ENCODE results near the gene NEMP2.

Gene NEMP2

DNA sequence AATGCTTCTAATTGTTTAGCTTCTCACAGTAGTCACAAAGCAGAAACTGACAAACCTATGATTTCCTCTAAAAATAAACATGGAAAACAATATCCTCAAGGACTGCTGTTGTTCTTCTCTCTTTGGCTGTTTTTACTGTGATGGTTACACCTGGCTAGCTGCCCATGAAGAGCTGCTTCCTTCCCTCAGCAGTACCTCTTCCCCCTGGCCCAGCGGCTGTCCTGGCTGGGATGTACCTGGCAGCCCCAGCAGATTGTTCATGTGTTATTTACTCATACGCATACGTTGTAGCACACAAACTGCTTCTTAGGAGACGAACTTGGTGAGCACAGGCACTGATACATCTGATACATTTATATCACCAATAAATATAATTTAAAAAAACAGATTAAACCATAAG lies 27.4 kb downstream of the NEMP2 start:
- TF ChIP-seq POLR2AphosphoS5 (IDR thresholded peaks at IDR 0.05; ENCODE audit: low read depth) = no peak
- TF ChIP-seq, protein P1, sequence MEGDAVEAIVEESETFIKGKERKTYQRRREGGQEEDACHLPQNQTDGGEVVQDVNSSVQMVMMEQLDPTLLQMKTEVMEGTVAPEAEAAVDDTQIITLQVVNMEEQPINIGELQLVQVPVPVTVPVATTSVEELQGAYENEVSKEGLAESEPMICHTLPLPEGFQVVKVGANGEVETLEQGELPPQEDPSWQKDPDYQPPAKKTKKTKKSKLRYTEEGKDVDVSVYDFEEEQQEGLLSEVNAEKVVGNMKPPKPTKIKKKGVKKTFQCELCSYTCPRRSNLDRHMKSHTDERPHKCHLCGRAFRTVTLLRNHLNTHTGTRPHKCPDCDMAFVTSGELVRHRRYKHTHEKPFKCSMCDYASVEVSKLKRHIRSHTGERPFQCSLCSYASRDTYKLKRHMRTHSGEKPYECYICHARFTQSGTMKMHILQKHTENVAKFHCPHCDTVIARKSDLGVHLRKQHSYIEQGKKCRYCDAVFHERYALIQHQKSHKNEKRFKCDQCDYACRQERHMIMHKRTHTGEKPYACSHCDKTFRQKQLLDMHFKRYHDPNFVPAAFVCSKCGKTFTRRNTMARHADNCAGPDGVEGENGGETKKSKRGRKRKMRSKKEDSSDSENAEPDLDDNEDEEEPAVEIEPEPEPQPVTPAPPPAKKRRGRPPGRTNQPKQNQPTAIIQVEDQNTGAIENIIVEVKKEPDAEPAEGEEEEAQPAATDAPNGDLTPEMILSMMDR (IDR thresholded peaks at IDR 0.05; ENCODE audit: insufficient read depth, low read length) = no peak
- TF ChIP-seq, protein P2, sequence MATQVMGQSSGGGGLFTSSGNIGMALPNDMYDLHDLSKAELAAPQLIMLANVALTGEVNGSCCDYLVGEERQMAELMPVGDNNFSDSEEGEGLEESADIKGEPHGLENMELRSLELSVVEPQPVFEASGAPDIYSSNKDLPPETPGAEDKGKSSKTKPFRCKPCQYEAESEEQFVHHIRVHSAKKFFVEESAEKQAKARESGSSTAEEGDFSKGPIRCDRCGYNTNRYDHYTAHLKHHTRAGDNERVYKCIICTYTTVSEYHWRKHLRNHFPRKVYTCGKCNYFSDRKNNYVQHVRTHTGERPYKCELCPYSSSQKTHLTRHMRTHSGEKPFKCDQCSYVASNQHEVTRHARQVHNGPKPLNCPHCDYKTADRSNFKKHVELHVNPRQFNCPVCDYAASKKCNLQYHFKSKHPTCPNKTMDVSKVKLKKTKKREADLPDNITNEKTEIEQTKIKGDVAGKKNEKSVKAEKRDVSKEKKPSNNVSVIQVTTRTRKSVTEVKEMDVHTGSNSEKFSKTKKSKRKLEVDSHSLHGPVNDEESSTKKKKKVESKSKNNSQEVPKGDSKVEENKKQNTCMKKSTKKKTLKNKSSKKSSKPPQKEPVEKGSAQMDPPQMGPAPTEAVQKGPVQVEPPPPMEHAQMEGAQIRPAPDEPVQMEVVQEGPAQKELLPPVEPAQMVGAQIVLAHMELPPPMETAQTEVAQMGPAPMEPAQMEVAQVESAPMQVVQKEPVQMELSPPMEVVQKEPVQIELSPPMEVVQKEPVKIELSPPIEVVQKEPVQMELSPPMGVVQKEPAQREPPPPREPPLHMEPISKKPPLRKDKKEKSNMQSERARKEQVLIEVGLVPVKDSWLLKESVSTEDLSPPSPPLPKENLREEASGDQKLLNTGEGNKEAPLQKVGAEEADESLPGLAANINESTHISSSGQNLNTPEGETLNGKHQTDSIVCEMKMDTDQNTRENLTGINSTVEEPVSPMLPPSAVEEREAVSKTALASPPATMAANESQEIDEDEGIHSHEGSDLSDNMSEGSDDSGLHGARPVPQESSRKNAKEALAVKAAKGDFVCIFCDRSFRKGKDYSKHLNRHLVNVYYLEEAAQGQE (IDR thresholded peaks at IDR 0.05; ENCODE audit: insufficient replicate concordance, low read depth) = no peak
- TF ChIP-seq SPI1 (IDR thresholded peaks at IDR 0.05; ENCODE audit: borderline replicate concordance, low read depth) = no peak
- DNase-seq (ENCODE audit: low read depth in 1 of 2, low spot score in 1 of 2) = no peak
- Histone ChIP-seq H3K27me3 (ENCODE audit: insufficient read depth, poor library complexity, severe bottlenecking) (no peaks in the 10 kb centered on the region), H3K27ac (replicated peaks) (no peak overlapping the region), H3K4me3 (replicated peaks; ENCODE audit: insufficient read depth, low read length) (no peak overlapping the region)

DNA sequence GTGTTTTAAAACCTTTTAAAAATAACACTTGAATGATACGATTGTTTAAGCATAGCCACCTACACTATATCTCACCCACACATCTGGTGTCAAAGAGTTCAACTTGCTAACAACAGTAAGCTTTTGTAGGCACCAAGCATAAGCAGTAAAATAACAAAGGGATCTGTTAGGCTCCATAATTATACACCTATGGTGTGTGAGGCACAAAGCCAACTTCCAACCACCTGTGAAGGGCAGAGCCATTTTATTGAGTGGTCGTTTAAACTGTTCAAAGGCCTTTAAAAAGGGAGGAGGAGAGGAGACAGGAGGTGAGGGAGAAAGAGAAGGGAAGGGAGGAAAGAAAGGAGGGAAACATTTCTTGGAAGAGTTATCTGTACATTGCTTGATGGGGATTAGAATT lies 27.9 kb downstream of the NEMP2 start:
- TF ChIP-seq POLR2AphosphoS5 (IDR thresholded peaks at IDR 0.05; ENCODE audit: low read depth) = no peak
- TF ChIP-seq, protein P1 (IDR thresholded peaks at IDR 0.05; ENCODE audit: insufficient read depth, low read length) = no peak
- H3K27me3 ChIP-seq (ENCODE audit: insufficient read depth, poor library complexity, severe bottlenecking) = no peaks in the 10 kb centered on the region
- no peak overlapping the region for H3K27ac ChIP-seq (replicated peaks)
- no peak for DNase-seq (ENCODE audit: low read depth in 1 of 2, low spot score in 1 of 2)
- no peak overlapping the region for H3K4me3 ChIP-seq (replicated peaks; ENCODE audit: insufficient read depth, low read length)

DNA sequence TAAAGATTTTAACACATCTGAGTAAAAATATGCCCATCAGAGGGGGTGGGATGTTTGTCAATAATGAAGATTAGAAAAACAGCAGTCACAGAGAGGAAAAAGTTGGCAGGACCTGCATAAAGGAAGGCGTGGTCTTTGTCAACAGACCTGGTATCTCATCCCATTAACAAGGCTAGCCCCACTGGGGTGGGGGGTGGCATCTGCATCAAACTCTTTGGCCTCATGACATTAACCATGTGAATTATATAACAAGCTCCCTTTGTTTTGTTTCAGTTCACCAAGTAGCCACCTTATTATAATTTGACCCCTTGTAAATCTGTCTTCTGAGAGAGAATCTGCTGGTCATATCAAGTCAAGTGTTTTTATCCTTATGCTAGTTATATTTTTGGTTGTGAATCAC lies 28.8 kb downstream of the NEMP2 start:
- no peak for DNase-seq (ENCODE audit: low read depth in 1 of 2, low spot score in 1 of 2)
- TF ChIP-seq POLR2AphosphoS5 (IDR thresholded peaks at IDR 0.05; ENCODE audit: low read depth) = no peak
- no peak for TF ChIP-seq SPI1 (IDR thresholded peaks at IDR 0.05; ENCODE audit: borderline replicate concordance, low read depth)
- TF ChIP-seq, protein P1 (IDR thresholded peaks at IDR 0.05; ENCODE audit: insufficient read depth, low read length) = no peak
- no peak for TF ChIP-seq GABPA (IDR thresholded peaks at IDR 0.05; ENCODE audit: low read depth)
- TF ChIP-seq, protein P2 (IDR thresholded peaks at IDR 0.05; ENCODE audit: insufficient replicate concordance, low read depth) = no peak
- no peak overlapping the region for H3K4me3 ChIP-seq (replicated peaks; ENCODE audit: insufficient read depth, low read length)
- no peaks in the 10 kb centered on the region for H3K27me3 ChIP-seq (ENCODE audit: insufficient read depth, poor library complexity, severe bottlenecking)
- H3K27ac ChIP-seq (replicated peaks) = no peak overlapping the region

DNA sequence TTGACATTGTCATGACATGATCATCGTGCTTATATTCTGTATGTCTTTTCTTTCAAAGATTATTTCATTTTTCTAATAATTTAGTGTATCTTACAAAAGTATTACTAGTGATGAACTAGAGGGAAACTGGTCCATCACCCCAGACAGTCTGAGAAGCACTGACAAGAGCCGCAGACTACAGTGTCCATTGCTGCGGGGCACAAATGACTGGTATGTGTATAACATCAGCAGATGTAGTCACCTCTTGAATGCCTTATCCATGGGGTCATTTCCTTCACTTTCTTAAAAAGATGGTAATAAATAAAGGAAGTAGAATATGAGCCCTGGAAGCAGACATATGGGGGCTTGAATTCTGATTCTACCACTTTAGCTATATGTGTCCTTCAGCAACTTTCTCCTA lies 29.6 kb downstream of the NEMP2 start:
- no peak for DNase-seq (ENCODE audit: low read depth in 1 of 2, low spot score in 1 of 2)
- no peak for TF ChIP-seq GABPA (IDR thresholded peaks at IDR 0.05; ENCODE audit: low read depth)
- TF ChIP-seq, protein P1 (IDR thresholded peaks at IDR 0.05; ENCODE audit: insufficient read depth, low read length) = no peak
- TF ChIP-seq, protein P2 (IDR thresholded peaks at IDR 0.05; ENCODE audit: insufficient replicate concordance, low read depth) = no peak
- TF ChIP-seq POLR2AphosphoS5 (IDR thresholded peaks at IDR 0.05; ENCODE audit: low read depth) = no peak
- no peak for TF ChIP-seq SPI1 (IDR thresholded peaks at IDR 0.05; ENCODE audit: borderline replicate concordance, low read depth)
- Histone ChIP-seq H3K27ac (replicated peaks) (no peak overlapping the region), H3K4me3 (replicated peaks; ENCODE audit: insufficient read depth, low read length) (no peak overlapping the region), H3K27me3 (ENCODE audit: insufficient read depth, poor library complexity, severe bottlenecking) (no peaks in the 10 kb centered on the region)

All from HL-60 (cell line).